Measurements from ENCODE around the gene CXCR4. TPM values are rescaled to one million over a fixed set of nuclear protein-coding genes. Genes with fewer than 3 reads are reported as not detected.
A peak's percentile ranks its signal among the peaks of the same experiment; 100 is the strongest.

Gene CXCR4
- total and polyA plus RNA-seq, 10 of the 15 experiments (the other 5 are each of a cell fraction or from before 2014, with no cell fraction given), result 31.1 to 749 (median 52.7) TPM

- in situ Hi-C loops (cut with MboI) (loop anchor here (5.0 kb wide), 2 partner anchors 196 to 251 kb away; no protein-coding TSS in a partner anchor), intact Hi-C loops (cut with micrococcal nuclease; ENCODE audit: unreplicated experiment) (loop anchor here (5.0 kb wide), 4 partner anchors 106 to 214 kb away; no protein-coding TSS in a partner anchor)
- peaks cover 35% of the 10 kb centered on the region for H3K4me1 ChIP-seq (ENCODE audit: control insufficient read depth, insufficient read depth, low read length)
- ATAC-seq, result peak; percentile 24
- no peak for FAIRE-seq
- 0 out of 2 replicates have a peak overlapping the region, but pooled peaks have one; percentile 1 for H3K4me3 ChIP-seq
- H3K4me2 ChIP-seq (ENCODE audit: control insufficient read depth, insufficient read depth), result peak overlapping the region; percentile 46
- no peaks in the 10 kb centered on the region; the same call in 2 of the 3 replicates for H3K9me3 ChIP-seq (replicated peaks; ENCODE audit: control insufficient read depth, insufficient read depth, low read length)
- TSS peak; percentile 88 for BruUV-seq (replicated peaks)
- H3K36me3 ChIP-seq (ENCODE audit: control insufficient read depth in 2 of 2, insufficient read depth in 2 of 2, low read length in 1 of 2), result no peaks in the 10 kb centered on the region
- peak overlapping the region; percentile 23; the same call in 1 of the 2 replicates for H3K27ac ChIP-seq (ENCODE audit: control insufficient read depth, insufficient read depth)
- no peaks in the 10 kb centered on the region for H4K20me1 ChIP-seq (ENCODE audit: control insufficient read depth, insufficient read depth)
- no peak overlapping the region for H2AFZ ChIP-seq (ENCODE audit: control insufficient read depth, low read depth, low read length)
- H3K9ac ChIP-seq (ENCODE audit: control insufficient read depth, insufficient read depth, low read length), result no peak overlapping the region
- WGBS (ENCODE audit: insufficient coverage, insufficient replicate concordance, low lambda C conversion rate, missing lambda C conversion rate), result 30% methylated on average over 10 of the region's 10 CpGs
- ChIA-PET RAD21 (ENCODE audit: unreplicated experiment) (interaction anchor here (1.0 to 11.7 kb wide), 19 partner anchors 8 to 249 kb away, joined by 3 to 301 read pairs (median 11); partner anchors contain the start of genes CXCR4 and DARS1), POLR2A (interaction anchor here (0.6 to 2.3 kb wide), 15 partner anchors 9 to 245 kb away, joined by 3 to 7 read pairs (median 3); no protein-coding TSS in a partner anchor), SMC1A (ENCODE audit: uncharacterized antibody, unreplicated experiment) (interaction anchor here (0.7 to 11.5 kb wide), 18 partner anchors 10 to 250 kb away, joined by 3 to 234 read pairs (median 12); no protein-coding TSS in a partner anchor), CTCF (interaction anchor here (0.7 to 3.4 kb wide), 9 partner anchors 73 to 253 kb away, joined by 3 to 17 read pairs (median 4); no protein-coding TSS in a partner anchor)
- DNase-seq (ENCODE audit: low read depth, low spot score), result no peak
- H3K79me2 ChIP-seq (ENCODE audit: control insufficient read depth, insufficient read depth, low read length), result no peaks in the 10 kb centered on the region
- peaks cover 0 to 6% of the 10 kb centered on the region in 2 experiments; a peak in 2 of 4 replicates for H3K27me3 ChIP-seq (replicated peaks in 1 of 2; ENCODE audit: control insufficient read depth in 2 of 2, insufficient read depth in 2 of 2, low read length in 1 of 2)
- TF ChIP-seq ZNF384 (IDR thresholded peaks at IDR 0.05; ENCODE audit: borderline replicate concordance, low read depth, low read length) (peak; percentile 92), RAD21 (IDR thresholded peaks at IDR 0.05; ENCODE audit: insufficient read depth, low read depth, low read length) (0 out of 2 replicates have a peak, but pooled peaks have one; percentile 7), WRNIP1 (IDR thresholded peaks at IDR 0.05; ENCODE audit: borderline replicate concordance, low read depth, low read length) (no peak), ZZZ3 (IDR thresholded peaks at IDR 0.05; ENCODE audit: control insufficient read depth, insufficient read length, low read depth) (no peak), IKZF2 (IDR thresholded peaks at IDR 0.05) (peak in 1 of 2 experiments; percentile 5), MLLT1 (IDR thresholded peaks at IDR 0.05) (peak; percentile 95), CEBPB (IDR thresholded peaks at IDR 0.05; ENCODE audit: borderline replicate concordance in 1 of 2, low read depth in 2 of 2, low read length in 2 of 2) (no peak), ZNF207 (IDR thresholded peaks at IDR 0.05; ENCODE audit: borderline replicate concordance) (0 out of 2 replicates have a peak, but pooled peaks have one; percentile 39), ZBTB40 (IDR thresholded peaks at IDR 0.05; ENCODE audit: borderline replicate concordance) (0 out of 2 replicates have a peak, but pooled peaks have one; percentile 15), RUNX3 (IDR thresholded peaks at IDR 0.05; ENCODE audit: low read length) (peak; percentile 77), SMARCA5 (IDR thresholded peaks at IDR 0.05) (peak; percentile 65), CBFB (IDR thresholded peaks at IDR 0.05; ENCODE audit: low read depth) (no peak), RELA (IDR thresholded peaks at IDR 0.05; ENCODE audit: borderline replicate concordance, partially characterized antibody) (peak; percentile 31), EP300 (IDR thresholded peaks at IDR 0.05; ENCODE audit: borderline replicate concordance in 1 of 2, control insufficient read depth in 1 of 2, low read depth in 2 of 2, low read length in 2 of 2) (peak in 1 of 2 experiments; percentile 51; a peak in 2 of 4 replicates), BHLHE40 (IDR thresholded peaks at IDR 0.05; ENCODE audit: borderline replicate concordance in 1 of 2, low read depth in 2 of 2, low read length in 1 of 2) (peak in 1 of 2 experiments; percentile 66; a peak in 3 of 4 replicates), HDGF (IDR thresholded peaks at IDR 0.05) (peak; percentile 37; the same call in 1 of the 2 replicates), RB1 (IDR thresholded peaks at IDR 0.05; ENCODE audit: borderline replicate concordance) (peak; percentile 45; the same call in 1 of the 2 replicates)
These were observed 13.6 kb upstream of the CXCR4 start for GRCh38 chr2:136131484-136131960.

Measured in GM12878 (cell line).